HG03378 (cell line): Measurements from ENCODE around the gene PCID2.
"Not testable (repeated sequence)": the region's sequence is repeated elsewhere in the genome, so short reads cannot be mapped to it uniquely, and the experiment has no call there.

ENCODE experiments used
- ATAC-seq: cut with Tn5 transposase; IDR thresholded peaks from one replicate; pipeline ENCODE4 v1.9.1; 2021; ENCODE audit warnings: mild to moderate bottlenecking, moderate library complexity; ENCODE audit not compliant: unreplicated experiment

PCID2 gene

GRCh38 chr13:113167575-113167974 lies 40.9 kb downstream of the PCID2 start:
- ATAC-seq = no peak

GRCh38 chr13:113167155-113167554 lies 41.3 kb downstream of the PCID2 start:
- no peak for ATAC-seq

GRCh38 chr13:113166681-113167080 lies 41.8 kb downstream of the PCID2 start:
- ATAC-seq = no peak

DNA sequence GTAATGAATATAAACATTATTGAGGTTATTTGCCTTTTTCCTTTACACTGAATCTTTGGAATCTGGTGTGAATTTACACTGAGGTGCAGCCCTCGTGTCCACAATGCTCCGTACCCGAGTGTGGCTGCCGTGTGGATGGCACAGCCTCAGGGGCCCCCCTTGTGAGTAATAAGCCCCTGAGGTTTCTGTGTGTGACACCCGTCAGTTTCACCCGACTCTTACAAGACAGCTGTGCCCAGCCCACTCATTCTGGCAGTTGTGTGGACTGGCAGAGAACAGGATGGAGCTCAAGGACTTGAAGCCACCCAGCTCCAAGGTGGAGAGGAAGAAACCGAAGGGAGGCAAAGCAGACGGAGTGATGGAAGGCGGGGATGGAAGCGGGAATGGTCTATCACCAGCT lies 42.2 kb downstream of the PCID2 start:
- ATAC-seq = no peak

DNA sequence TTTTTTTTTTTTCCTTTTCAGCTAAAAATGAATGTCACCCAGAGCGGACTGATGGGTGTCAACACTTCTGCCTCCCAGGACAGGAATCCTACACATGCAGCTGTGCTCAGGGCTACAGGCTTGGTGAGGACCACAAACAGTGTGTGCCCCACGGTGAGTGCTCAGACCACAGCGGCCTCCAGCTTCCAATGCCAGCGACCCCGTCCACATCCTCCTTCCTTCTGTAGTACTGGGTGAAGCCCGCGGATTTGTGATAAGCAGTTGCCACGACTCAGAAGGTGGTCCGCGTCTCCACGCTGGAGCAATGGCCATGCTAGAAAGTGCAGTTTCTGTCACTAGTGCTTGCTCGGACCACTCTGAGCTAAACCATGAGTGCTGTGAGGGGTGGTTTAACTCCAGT lies 44.0 kb downstream of the PCID2 start:
- ATAC-seq = no peak

GRCh38 chr13:113162783-113163685 lies 45.4 kb downstream of the PCID2 start:
- no peak for ATAC-seq

GRCh38 chr13:113161975-113162374 lies 46.5 kb downstream of the PCID2 start:
- ATAC-seq = not testable (repeated sequence)

DNA sequence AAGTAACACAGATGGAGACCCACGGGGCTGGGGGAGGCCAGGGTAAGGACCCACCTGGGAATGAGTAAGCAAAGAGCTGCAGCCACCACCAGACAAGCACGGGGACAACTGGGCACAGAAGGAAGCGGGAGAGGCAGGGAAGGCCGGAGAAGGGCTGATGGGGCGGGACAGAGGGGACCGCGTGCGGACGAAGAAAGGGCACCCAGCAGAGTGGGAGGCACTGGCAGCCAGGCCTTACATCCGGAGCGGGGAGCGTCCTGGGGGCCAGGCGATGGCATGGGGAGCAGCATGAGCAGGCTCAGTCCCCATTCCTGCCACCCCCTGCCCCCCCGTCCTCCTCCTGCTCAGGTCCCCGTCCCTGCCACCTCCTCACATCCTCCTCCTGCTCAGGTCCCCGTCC lies 47.0 kb downstream of the PCID2 start:
- no peak for ATAC-seq

GRCh38 chr13:113160983-113161382 lies 47.5 kb downstream of the PCID2 start:
- ATAC-seq = no peak

DNA sequence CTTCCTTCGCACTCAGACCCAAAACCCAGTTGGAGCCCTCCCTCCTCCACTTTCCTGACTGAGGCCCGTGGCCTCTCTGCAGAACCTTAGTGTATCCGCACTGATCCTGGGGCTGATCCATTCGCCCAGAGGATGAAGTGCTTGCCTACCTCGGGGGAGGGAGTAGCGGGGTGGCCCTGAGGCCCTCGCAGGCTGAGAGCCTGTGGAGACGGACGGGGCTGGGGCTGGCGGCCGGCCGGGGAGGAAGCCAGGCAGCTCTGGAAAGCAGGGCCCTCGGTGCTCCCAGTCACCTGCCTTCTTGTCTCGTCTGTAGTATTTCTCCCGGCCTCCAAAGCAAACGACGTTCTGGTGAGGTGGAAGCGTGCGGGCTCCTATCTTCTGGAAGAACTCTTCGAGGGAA lies 48.8 kb downstream of the PCID2 start:
- no peak for ATAC-seq

DNA sequence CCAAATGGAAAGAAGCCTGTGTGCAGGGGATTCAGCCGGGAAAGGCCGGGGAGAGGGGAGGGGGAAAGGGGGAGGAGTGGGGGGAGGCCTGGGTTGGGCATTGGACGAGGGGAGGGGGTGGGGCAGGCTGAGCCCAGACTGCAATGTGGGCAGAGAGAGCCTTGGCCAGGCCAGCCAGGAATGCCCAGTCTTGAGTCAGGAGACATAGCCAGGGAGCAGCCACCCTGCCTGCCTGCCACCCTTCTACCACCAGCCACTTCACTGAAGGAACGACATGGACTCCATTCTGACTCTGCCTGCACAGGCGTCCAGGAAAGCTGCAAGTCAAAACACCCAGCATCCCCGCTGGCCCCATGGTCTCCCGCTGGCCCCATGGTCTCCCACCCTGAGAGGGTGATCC lies 49.5 kb downstream of the PCID2 start:
- no peak for ATAC-seq

- ATAC-seq = no peak
Measured at GRCh38 chr13:113157929-113158747, 50.3 kb downstream of the PCID2 start, which contains the start of gene PROZ. Gene PROZ (plus strand): TSS chr13:113158648. CDS start chr13:113158661, 13 bp downstream.

DNA sequence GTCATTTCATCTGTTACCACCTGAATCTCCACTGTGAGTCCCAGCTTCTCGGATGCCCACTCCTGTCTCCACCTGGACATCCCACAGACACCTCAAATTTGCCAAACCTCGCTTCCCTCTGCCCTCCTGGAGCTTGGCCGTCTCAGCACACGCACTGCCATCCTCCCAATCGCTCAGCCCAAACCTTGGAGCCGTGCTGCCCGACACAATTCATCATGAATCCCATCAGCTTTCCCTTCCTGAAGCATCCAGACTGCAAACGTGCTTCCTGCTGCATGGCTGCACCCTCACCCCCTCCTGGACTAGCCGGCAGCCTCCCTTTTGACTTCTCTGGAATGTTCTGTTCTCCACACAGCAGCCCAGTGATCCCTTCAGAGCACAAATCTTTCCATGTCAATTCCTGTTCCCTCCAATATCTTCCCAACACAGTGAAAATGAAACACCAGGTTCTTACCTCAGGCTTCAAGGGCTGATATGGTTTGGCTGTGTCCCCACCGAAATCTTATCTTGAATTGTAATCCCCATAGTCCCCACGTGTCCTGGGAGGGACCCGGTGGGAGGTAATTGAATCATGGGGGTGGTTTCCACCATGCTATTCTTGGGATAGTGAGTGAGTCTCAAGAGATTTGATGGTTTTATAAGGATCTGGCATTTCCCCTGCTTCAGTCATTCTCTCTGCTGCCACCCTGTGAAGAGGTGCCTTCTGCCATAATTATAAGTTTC lies 51.1 kb downstream of the PCID2 start:
- ATAC-seq = no peak

GRCh38 chr13:113155982-113156655 lies 52.4 kb downstream of the PCID2 start:
- ATAC-seq = no peak

DNA sequence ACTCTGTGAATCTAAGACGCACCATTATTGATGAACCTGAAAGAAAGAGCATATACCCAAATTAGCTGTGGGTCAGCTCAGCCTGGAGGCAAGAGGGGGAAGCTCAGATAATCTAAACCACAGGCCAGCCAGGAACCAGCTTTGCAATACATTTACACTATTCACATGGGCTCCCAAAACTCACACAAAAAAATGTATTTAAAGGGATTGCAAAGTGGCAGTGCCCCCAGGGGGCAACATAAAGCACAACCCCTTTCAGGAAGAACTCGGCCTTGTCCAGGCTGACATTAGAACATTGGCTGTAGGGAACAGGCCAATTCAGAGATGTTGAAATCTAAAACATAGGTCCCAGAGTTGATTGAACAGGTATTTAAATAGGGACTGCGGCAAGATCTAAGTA lies 53.3 kb downstream of the PCID2 start:
- ATAC-seq = no peak

- peak; percentile 39 for ATAC-seq
Measured at GRCh38 chr13:113153810-113154748, 54.4 kb downstream of the PCID2 start.

DNA sequence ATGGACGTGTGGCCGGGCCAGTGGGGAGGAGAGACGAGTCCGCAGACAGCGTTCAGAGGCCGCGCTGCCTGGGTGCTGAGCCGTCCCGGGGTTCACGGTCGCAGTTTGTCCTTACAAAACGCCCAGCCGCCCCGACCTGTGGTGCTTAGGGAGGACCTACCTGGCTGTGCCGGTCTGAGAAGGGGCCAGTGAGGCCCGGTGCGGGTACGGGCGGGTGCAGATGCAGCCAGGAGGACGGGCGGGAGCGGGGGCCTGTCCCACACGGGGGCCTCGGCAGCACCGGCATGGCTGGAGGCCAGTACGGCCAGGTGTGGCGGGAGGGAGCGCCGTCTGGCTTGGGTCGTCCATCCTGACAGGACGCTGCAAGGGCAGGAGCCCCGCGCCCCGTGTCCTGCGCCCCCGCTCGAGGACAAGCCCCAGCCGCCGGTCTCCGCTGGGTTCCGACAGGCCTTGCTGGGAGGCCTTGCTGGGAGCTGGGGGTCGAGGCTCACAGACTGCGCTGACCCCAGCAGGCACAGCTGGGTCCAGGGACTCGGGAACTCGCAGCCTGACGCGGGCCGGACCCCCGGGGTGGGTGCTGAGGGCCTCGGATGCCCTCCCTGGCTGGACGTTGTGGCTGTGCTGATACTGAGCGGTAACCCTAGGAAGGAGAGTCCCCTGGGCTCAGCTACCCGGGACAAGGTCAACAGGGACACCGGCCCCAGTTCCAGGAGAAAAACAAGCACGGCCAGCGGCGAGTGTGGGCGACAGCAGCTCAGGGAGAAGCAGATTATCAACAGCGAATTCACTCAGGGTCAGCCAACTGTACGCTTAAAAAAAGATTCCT lies 55.3 kb downstream of the PCID2 start:
- ATAC-seq = peak; percentile 22

- peak; percentile 5 for ATAC-seq
Measured at GRCh38 chr13:113152691-113152983, 55.8 kb downstream of the PCID2 start.
